ENCODE measurements around the gene CD109.

GRCh38 chr6:73802366-73802765, 106.4 kb downstream of the CD109 start:
- TF ChIP-seq PATZ1 (CRISPR knock-in tag; IDR thresholded peaks at IDR 0.05; ENCODE audit: borderline replicate concordance) (no peak), ZNF70 (CRISPR knock-in tag; IDR thresholded peaks at IDR 0.05) (no peak), ZFP3 (CRISPR knock-in tag; IDR thresholded peaks at IDR 0.05) (no peak), BACH2 (CRISPR knock-in tag; IDR thresholded peaks at IDR 0.05; ENCODE audit: borderline replicate concordance) (no peak), CREB5 (CRISPR knock-in tag; IDR thresholded peaks at IDR 0.05; ENCODE audit: low read depth) (no peak), GLIS3 (CRISPR knock-in tag; IDR thresholded peaks at IDR 0.05) (no peak), SNAI2 (CRISPR knock-in tag; IDR thresholded peaks at IDR 0.05) (no peak), ZC3H10 (CRISPR knock-in tag; IDR thresholded peaks at IDR 0.05) (no peak), ZNF565 (CRISPR knock-in tag; conservative IDR thresholded peaks at IDR 0.05; ENCODE audit: low read depth) (no peak), TCF4 (CRISPR knock-in tag; IDR thresholded peaks at IDR 0.05; ENCODE audit: borderline replicate concordance) (no peak), ESRRG (CRISPR knock-in tag; IDR thresholded peaks at IDR 0.05) (no peak), CSDC2 (CRISPR knock-in tag; IDR thresholded peaks at IDR 0.05) (no peak)

Data from SK-N-SH treated with all-trans-retinoic acid at 6 μM for 48 hours (cell line).